IMR-90 (cell line): ENCODE data around the gene ZNF530. TPM values are rescaled to one million over a fixed set of nuclear protein-coding genes. Genes with fewer than 3 reads are reported as not detected.
A peak's percentile ranks its signal among the peaks of the same experiment; 100 is the strongest.

Source experiments
- ATAC-seq: fragments of 200-7000 bp; cut with Tn5 transposase; 2 replicates; pipeline ENCODE4 v1.9.1; 2020; ENCODE audit warnings: low read depth, mild to moderate bottlenecking, moderate library complexity
- BruUV-seq: library from RNA; stranded (reverse); fragments of 400-500 nt; replicated peaks from 2 replicates; lab custom pipeline; 2021; lab: Mats Ljungman, UMichigan
- CTCF ChIA-PET: fragments of 300-600 bp; formaldehyde crosslinking; extraction: SDS; loops from one replicate; lab custom pipeline; 2021; ENCODE audit warnings: antibody characterized with exemption; lab: Yijun Ruan, JAX
- POLR2A ChIA-PET: fragments of 300-600 bp; sonication (Branson Sonifier 250); formaldehyde crosslinking; loops from one replicate; lab custom pipeline; 2022; ENCODE audit warnings: antibody characterized with exemption; ENCODE audit not compliant: unreplicated experiment; lab: Charles Lee
- DNase-seq: peaks from one replicate; pipeline ENCODE4 v3.0.0; 2013
- H2AFZ ChIP-seq: replicated peaks from 2 replicates; pipeline ENCODE3; 2013; ENCODE audit warnings: low read length, mild to moderate bottlenecking; ENCODE audit not compliant: poor library complexity
- H2AK5ac ChIP-seq: 2 replicates; pipeline ENCODE4 v1.6.1; 2013; ENCODE audit warnings: low read depth, low read length, inconsistent platforms
- H2AK9ac ChIP-seq: replicated peaks from 2 replicates; pipeline ENCODE3; 2013; ENCODE audit warnings: mild to moderate bottlenecking, low read depth, low read length, moderate library complexity; ENCODE audit not compliant: poor library complexity
- H2BK120ac ChIP-seq: 2 replicates; pipeline ENCODE4 v1.6.1; 2013; ENCODE audit warnings: low read depth, low read length, inconsistent platforms
- H2BK15ac ChIP-seq: 3 replicates; pipeline ENCODE4 v1.6.1; 2013; ENCODE audit warnings: low read depth, low read length, inconsistent platforms
- H2BK20ac ChIP-seq: 2 replicates; pipeline ENCODE4 v1.6.1; 2013; ENCODE audit warnings: low read depth, mild to moderate bottlenecking, inconsistent platforms, low read length, moderate library complexity
- H2BK5ac ChIP-seq: 2 replicates; pipeline ENCODE4 v1.6.1; 2013; ENCODE audit warnings: mild to moderate bottlenecking, low read depth, low read length, inconsistent platforms; ENCODE audit not compliant: poor library complexity, severe bottlenecking
- H3K14ac ChIP-seq: replicated peaks from 2 replicates; pipeline ENCODE4 v1.6.1; 2013; ENCODE audit warnings: low read depth, low read length, inconsistent platforms
- H3K18ac ChIP-seq: 2 replicates; pipeline ENCODE4 v1.6.1; 2013; ENCODE audit warnings: low read depth, low read length, control low read depth
- H3K23ac ChIP-seq: 2 replicates; pipeline ENCODE4 v1.6.1; 2013; ENCODE audit warnings: low read depth, low read length, inconsistent platforms
- H3K27ac ChIP-seq: 2 replicates; pipeline ENCODE4 v1.5.1; 2013; ENCODE audit warnings: mild to moderate bottlenecking, control low read depth, low read length; ENCODE audit not compliant: insufficient read depth
- H3K27me3 ChIP-seq: 2 replicates; pipeline ENCODE4 v1.6.1; 2013; ENCODE audit warnings: low read length; ENCODE audit not compliant: control insufficient read depth, insufficient read depth
- H3K36me3 ChIP-seq: 2 replicates; pipeline ENCODE4 v1.6.1; 2013; ENCODE audit warnings: low read length, mixed read lengths; ENCODE audit not compliant: control insufficient read depth, insufficient read depth
- H3K4ac ChIP-seq: 2 replicates; pipeline ENCODE4 v1.6.1; 2013; ENCODE audit warnings: low read depth, low read length, inconsistent platforms
- H3K4me1 ChIP-seq: 2 replicates; pipeline ENCODE4 v1.6.1; 2013; ENCODE audit warnings: low read length, mixed read lengths; ENCODE audit not compliant: control insufficient read depth, insufficient read depth
- H3K4me2 ChIP-seq: 2 replicates; pipeline ENCODE4 v1.6.1; 2013; ENCODE audit warnings: low read depth, mild to moderate bottlenecking, control low read depth, low read length, moderate library complexity
- H3K4me3 ChIP-seq: 2 replicates; pipeline ENCODE4 v1.5.1; 2013; ENCODE audit warnings: low read depth, mild to moderate bottlenecking, control low read depth, low read length, moderate library complexity; ENCODE audit not compliant: insufficient read depth
- H3K56ac ChIP-seq: 2 replicates; pipeline ENCODE4 v1.6.1; 2013; ENCODE audit warnings: low read length, inconsistent platforms; ENCODE audit not compliant: insufficient read depth; ENCODE audit errors: extremely low read depth
- H3K79me1 ChIP-seq, 2 experiments: 2 replicates each; pipeline ENCODE4 v1.6.1; 2013; ENCODE audit warnings: low read length in 2 of 2, inconsistent platforms in 1 of 2, low read depth in 1 of 2
- H3K9ac ChIP-seq: 2 replicates; pipeline ENCODE4 v1.6.1; 2013; ENCODE audit warnings: low read depth, low read length, control low read depth
- H3K9me1 ChIP-seq: 2 replicates; pipeline ENCODE4 v1.6.1; 2013; ENCODE audit warnings: low read length, inconsistent platforms; ENCODE audit not compliant: insufficient read depth
- H3K9me3 ChIP-seq: 2 replicates; pipeline ENCODE4 v1.6.1; 2013; ENCODE audit warnings: low read length; ENCODE audit not compliant: control insufficient read depth, insufficient read depth
- H4K20me1 ChIP-seq: 2 replicates; pipeline ENCODE4 v1.6.1; 2013; ENCODE audit warnings: low read length, inconsistent platforms; ENCODE audit not compliant: insufficient read depth
- H4K5ac ChIP-seq: 2 replicates; pipeline ENCODE4 v1.6.1; 2013; ENCODE audit warnings: mild to moderate bottlenecking, low read depth, low read length, control low read depth
- H4K8ac ChIP-seq, 2 experiments: 2 replicates each; pipeline ENCODE4 v1.6.1; 2013; ENCODE audit warnings: low read depth in 2 of 2, low read length in 2 of 2, control low read depth in 1 of 2, inconsistent platforms in 1 of 2
- H4K91ac ChIP-seq: 2 replicates; pipeline ENCODE4 v1.6.1; 2013; ENCODE audit warnings: low read depth, low read length, inconsistent platforms; ENCODE audit not compliant: insufficient read depth
- MXI1 ChIP-seq: IDR thresholded peaks from 2 replicates; pipeline ENCODE4 v1.6.1; 2012; ENCODE audit warnings: low read depth, mild to moderate bottlenecking, low read length, moderate library complexity, borderline replicate concordance
- WGBS, 2 experiments: methylation state at CpG; one replicate each; pipeline versions ENCODE4 v1.1.5 to v1.1.7; 2013; ENCODE audit warnings: missing lambda C conversion rate in 2 of 2; ENCODE audit not compliant: insufficient read length in 1 of 2; ENCODE audit errors: extremely low coverage in 2 of 2; 5-methylcytosine and 5-hydroxymethylcytosine counted together
- dilution Hi-C: fragments of 300-500 bp; cut with HindIII; formaldehyde crosslinking; loops from one replicate; pipeline ENCODE4 v1.14.3; 2018; ENCODE audit warnings: low sequenced_read_pairs; ENCODE audit not compliant: unreplicated experiment
- in situ Hi-C: fragments of 300-500 bp; cut with MboI; formaldehyde crosslinking; loops from 3 replicates; pipeline ENCODE4 v1.14.3; 2019; ENCODE audit warnings: low sequenced_read_pairs, inconsistent platforms, mixed read lengths
- intact Hi-C: fragments of 100-400 bp; cut with micrococcal nuclease; formaldehyde crosslinking; loops from 2 replicates; pipeline ENCODE4 v1.10.0; 2022
- polyA plus RNA-seq, 3 experiments: library from polyadenylated mRNA; depleted of rRNA; stranded (reverse); fragments of >200 nt; gene quantifications; 2 replicates each; pipeline ENCODE4 v1.2.3, GENCODE V29; 2012; ENCODE audit warnings: low replicate concordance in 1 of 3
- total RNA-seq: library from RNA; depleted of rRNA; stranded (reverse); fragments of >200 nt; gene quantifications from 2 replicates; pipeline ENCODE4 v1.2.3, GENCODE V29; 2012
- TF ChIP-seq, protein P1 (sequence below): fragments of 150-350 bp; IDR thresholded peaks from 2 replicates; pipeline ENCODE4 v1.6.1; 2016; ENCODE audit warnings: low read depth, mild to moderate bottlenecking, low read length, moderate library complexity, borderline replicate concordance

Gene ZNF530
- total and polyA plus RNA-seq, 2 of the 4 experiments (the other 2 are of a cell fraction), result 2.9 to 6.6 TPM

DNA sequence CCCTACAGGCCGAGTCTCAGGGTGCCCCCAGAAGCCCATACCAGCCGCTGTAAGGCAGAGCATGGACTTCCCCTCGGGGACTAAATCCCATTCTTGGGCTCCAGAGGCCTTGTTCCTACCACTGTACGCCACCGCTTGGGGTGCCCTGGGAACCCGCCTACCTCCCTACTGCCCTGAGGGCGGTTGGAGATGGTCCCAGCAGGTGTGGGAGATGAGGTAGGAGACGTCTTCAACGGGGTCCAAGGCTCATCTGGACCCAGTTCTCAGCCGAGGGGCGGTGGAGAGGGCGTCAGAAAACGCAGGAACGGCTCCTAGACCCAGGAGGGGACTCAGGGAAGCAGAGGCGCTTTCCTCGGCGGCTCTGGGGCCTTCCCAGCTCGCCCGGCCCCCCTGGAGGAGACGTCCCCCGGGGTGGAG lies 16.6 kb upstream of the ZNF530 start:
- peak overlapping the region; percentile 99 for H2AFZ ChIP-seq

More for the DNA sequence above, 16.6 kb upstream of the ZNF530 start:
- BruUV-seq, result no TSS peak
- no peak overlapping the region for H2BK120ac ChIP-seq
- ChIA-PET POLR2A (no interaction called here), CTCF (no interaction called here)
- H3K14ac ChIP-seq, result no peak overlapping the region
- H3K18ac ChIP-seq, result no peak overlapping the region
- no peak overlapping the region for H2BK20ac ChIP-seq
- no peak for TF ChIP-seq MXI1
- TF ChIP-seq, protein P1, sequence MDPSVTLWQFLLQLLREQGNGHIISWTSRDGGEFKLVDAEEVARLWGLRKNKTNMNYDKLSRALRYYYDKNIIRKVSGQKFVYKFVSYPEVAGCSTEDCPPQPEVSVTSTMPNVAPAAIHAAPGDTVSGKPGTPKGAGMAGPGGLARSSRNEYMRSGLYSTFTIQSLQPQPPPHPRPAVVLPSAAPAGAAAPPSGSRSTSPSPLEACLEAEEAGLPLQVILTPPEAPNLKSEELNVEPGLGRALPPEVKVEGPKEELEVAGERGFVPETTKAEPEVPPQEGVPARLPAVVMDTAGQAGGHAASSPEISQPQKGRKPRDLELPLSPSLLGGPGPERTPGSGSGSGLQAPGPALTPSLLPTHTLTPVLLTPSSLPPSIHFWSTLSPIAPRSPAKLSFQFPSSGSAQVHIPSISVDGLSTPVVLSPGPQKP, result no peak
- no peak overlapping the region for H2AK5ac ChIP-seq
- H3K4me2 ChIP-seq, result no peak overlapping the region; the same call in 1 of the 2 replicates
- no peaks in the 10 kb centered on the region for H3K27me3 ChIP-seq
- H4K5ac ChIP-seq, result peak overlapping the region; percentile 97
- ATAC-seq, result no peak
- H4K20me1 ChIP-seq, result 0 out of 2 replicates have a peak, but pooled peaks cover 3% of the 10 kb centered on the region
- peaks cover 16 to 29% of the 10 kb centered on the region in 2 experiments for H3K79me1 ChIP-seq
- no peak overlapping the region for H3K27ac ChIP-seq
- H3K4ac ChIP-seq, result no peak overlapping the region
- peaks cover 12% of the 10 kb centered on the region for H3K9me3 ChIP-seq
- in situ Hi-C loops, result no loop called here
- H3K23ac ChIP-seq, result no peak overlapping the region
- 9% methylated on average over 6 of the region's 21 CpGs; no CpG with 5 or more reads in 1 of the 2 experiments for WGBS, 2 experiments
- H4K8ac ChIP-seq, result peak overlapping the region; percentile 84 to 98; a peak in 3 of 4 replicates
- no peak overlapping the region for H2BK15ac ChIP-seq
- peaks cover 4% of the 10 kb centered on the region for H3K4me1 ChIP-seq
- peaks cover 3% of the 10 kb centered on the region for H3K36me3 ChIP-seq
- dilution Hi-C loops, result no loop called here
- no peak overlapping the region for H3K4me3 ChIP-seq
- no peak overlapping the region for H3K56ac ChIP-seq
- H2AK9ac ChIP-seq, result peak overlapping the region; percentile 88
- no peak overlapping the region for H2BK5ac ChIP-seq
- no peak for DNase-seq
- H3K9ac ChIP-seq, result no peak overlapping the region
- no peak overlapping the region for H4K91ac ChIP-seq
- intact Hi-C loops, result no loop called here
- peaks cover 1% of the 10 kb centered on the region for H3K9me1 ChIP-seq
